ENCODE results near the gene TMEM87A. TPM values are rescaled to one million over a fixed set of nuclear protein-coding genes. Genes with fewer than 3 reads are reported as not detected.

Gene TMEM87A
- total and polyA plus RNA-seq, 2 of the 8 experiments (the other 6 are each of a cell fraction or from before 2014, with no cell fraction given): 15.2 to 33.1 TPM

DNA sequence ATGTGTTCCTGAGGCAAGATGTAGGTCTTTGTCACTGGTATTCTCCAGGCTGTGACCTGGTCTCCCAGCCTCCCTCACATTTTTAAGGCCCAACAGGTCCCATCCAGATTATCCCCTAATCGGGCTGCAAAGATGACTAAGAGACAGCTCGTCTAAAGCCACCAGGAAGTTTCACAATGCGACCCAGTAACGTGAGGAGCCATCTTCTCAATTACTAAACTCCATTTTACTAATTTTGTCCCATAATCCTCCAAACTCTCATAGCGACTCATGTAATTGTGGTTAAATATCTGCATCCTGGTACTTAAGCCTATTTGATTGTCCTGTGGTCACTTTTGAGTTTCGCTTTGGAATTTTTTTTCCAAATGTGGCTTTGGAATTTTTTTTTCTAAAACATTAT is 108.1 kb downstream of the TMEM87A start:
- H3K27me3 ChIP-seq (replicated peaks in 1 of 4; ENCODE audit: control insufficient read depth in 3 of 4, extremely low read depth in 1 of 4, insufficient read depth in 3 of 4, low read length in 3 of 4): no peaks in the 10 kb centered on the region
- H2BK15ac ChIP-seq (ENCODE audit: low read length): no peak overlapping the region
- no peak overlapping the region for H2AFZ ChIP-seq (ENCODE audit: low read length)
- no peak overlapping the region for H3K9ac ChIP-seq (replicated peaks in 1 of 4; ENCODE audit: extremely low read depth in 1 of 4, low read depth in 3 of 4, low read length in 3 of 4)
- TF ChIP-seq EZH2 (IDR thresholded peaks at IDR 0.05; ENCODE audit: low read depth, low read length, severe bottlenecking) (no peak), POLR2AphosphoS5 (IDR thresholded peaks at IDR 0.05; ENCODE audit: low read depth, low read length) (no peak), RFX5 (IDR thresholded peaks at IDR 0.05; ENCODE audit: borderline replicate concordance, low read depth, low read length) (no peak), TAF1 (IDR thresholded peaks at IDR 0.05; ENCODE audit: low read depth, low read length) (no peak), BACH1 (IDR thresholded peaks at IDR 0.05; ENCODE audit: low read length) (no peak), SAP30 (IDR thresholded peaks at IDR 0.05; ENCODE audit: insufficient read depth, insufficient replicate concordance, low read length) (no peak), TEAD4 (IDR thresholded peaks at IDR 0.05; ENCODE audit: low read depth, low read length) (no peak), MAFK (IDR thresholded peaks at IDR 0.05; ENCODE audit: low read depth, low read length) (no peak), KDM5A (IDR thresholded peaks at IDR 0.05; ENCODE audit: low read length) (no peak), SIX5 (IDR thresholded peaks at IDR 0.05; ENCODE audit: low read depth, low read length) (no peak), PHF8 (conservative IDR thresholded peaks at IDR 0.05; ENCODE audit: low read depth, low read length) (no peak)
- TF ChIP-seq, protein P1, sequence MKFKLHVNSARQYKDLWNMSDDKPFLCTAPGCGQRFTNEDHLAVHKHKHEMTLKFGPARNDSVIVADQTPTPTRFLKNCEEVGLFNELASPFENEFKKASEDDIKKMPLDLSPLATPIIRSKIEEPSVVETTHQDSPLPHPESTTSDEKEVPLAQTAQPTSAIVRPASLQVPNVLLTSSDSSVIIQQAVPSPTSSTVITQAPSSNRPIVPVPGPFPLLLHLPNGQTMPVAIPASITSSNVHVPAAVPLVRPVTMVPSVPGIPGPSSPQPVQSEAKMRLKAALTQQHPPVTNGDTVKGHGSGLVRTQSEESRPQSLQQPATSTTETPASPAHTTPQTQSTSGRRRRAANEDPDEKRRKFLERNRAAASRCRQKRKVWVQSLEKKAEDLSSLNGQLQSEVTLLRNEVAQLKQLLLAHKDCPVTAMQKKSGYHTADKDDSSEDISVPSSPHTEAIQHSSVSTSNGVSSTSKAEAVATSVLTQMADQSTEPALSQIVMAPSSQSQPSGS (IDR thresholded peaks at IDR 0.05; ENCODE audit: low read length): no peak
- no peak overlapping the region for H3K4ac ChIP-seq (replicated peaks; ENCODE audit: insufficient read length, low read depth, low read length)
- no peaks in the 10 kb centered on the region for H3K23me2 ChIP-seq (ENCODE audit: low read depth, low read length)
- H3K14ac ChIP-seq (ENCODE audit: insufficient read length): no peak overlapping the region
- no peaks in the 10 kb centered on the region for H3K79me2 ChIP-seq (ENCODE audit: control insufficient read depth in 1 of 2, insufficient read depth in 2 of 2, low read length in 2 of 2)
- ChIA-PET CTCF (ENCODE audit: partially characterized antibody) (interaction anchor here (1.2 to 1.8 kb wide), 3 partner anchors 10 to 30 kb away, joined by 3 to 5 read pairs (median 4); no protein-coding TSS in a partner anchor), POLR2A (ENCODE audit: partially characterized antibody) (no interaction called here)
- no peak overlapping the region for H2AK5ac ChIP-seq (ENCODE audit: low read depth, low read length)
- DNase-seq (ENCODE audit: low read depth in 1 of 2, low spot score in 2 of 2): no peak
- H2BK20ac ChIP-seq (ENCODE audit: low read length): no peak overlapping the region
- no peak overlapping the region for H2BK120ac ChIP-seq (replicated peaks; ENCODE audit: low read depth, low read length)
- peaks cover 0 to 3% of the 10 kb centered on the region in 2 experiments for H4K20me1 ChIP-seq (replicated peaks in 1 of 2; ENCODE audit: control insufficient read depth in 1 of 2, insufficient read depth in 2 of 2, low read length in 2 of 2)
- H4K8ac ChIP-seq (ENCODE audit: extremely low read depth, insufficient read depth, low read length): no peak overlapping the region
- no peaks in the 10 kb centered on the region for H3K9me3 ChIP-seq (ENCODE audit: insufficient read depth in 2 of 2, low read depth in 1 of 2, low read length in 1 of 2)
- no peak overlapping the region for H2BK5ac ChIP-seq (ENCODE audit: low read depth, low read length)
- WGBS, 2 experiments (ENCODE audit: extremely low coverage in 1 of 2, insufficient coverage in 1 of 2, insufficient read length in 1 of 2, insufficient replicate concordance in 2 of 2, low coverage in 1 of 2, low lambda C conversion rate in 2 of 2, missing lambda C conversion rate in 1 of 2): 90% methylated on average over 6 of the region's 6 CpGs; no CpG with 5 or more reads in 1 of the 2 experiments
- no peaks in the 10 kb centered on the region for H3K79me1 ChIP-seq (ENCODE audit: low read depth, low read length)
- no peaks in the 10 kb centered on the region for H3K4me1 ChIP-seq (replicated peaks in 1 of 4; ENCODE audit: control insufficient read depth in 3 of 4, insufficient read depth in 4 of 4, low read length in 3 of 4)
- no peak overlapping the region for H4K5ac ChIP-seq (ENCODE audit: insufficient read length, low read depth, low read length)
- no peak overlapping the region for H3K4me2 ChIP-seq (ENCODE audit: insufficient read depth in 1 of 2, low read depth in 2 of 2, low read length in 2 of 2)
- no peak overlapping the region for H4K91ac ChIP-seq (replicated peaks; ENCODE audit: insufficient read length, low read length)
- no peak overlapping the region for H3K56ac ChIP-seq (replicated peaks; ENCODE audit: insufficient read length, low read depth, low read length)
- H3K23ac ChIP-seq (ENCODE audit: insufficient read length): no peak overlapping the region
- no peak for FAIRE-seq
- no peak overlapping the region for H3K4me3 ChIP-seq (ENCODE audit: extremely low read depth in 1 of 4, insufficient read depth in 2 of 4, low read depth in 3 of 4, low read length in 4 of 4)
- no peak overlapping the region for H3K27ac ChIP-seq (ENCODE audit: low read depth, low read length)
- H2BK12ac ChIP-seq (ENCODE audit: low read depth, low read length): no peak overlapping the region
- no peak overlapping the region for H3K18ac ChIP-seq (ENCODE audit: extremely low read depth, low read length)
- H3K36me3 ChIP-seq (ENCODE audit: control insufficient read depth in 2 of 4, insufficient read depth in 4 of 4, low read length in 3 of 4): peaks cover 22 to 90% (median 50%) of the 10 kb centered on the region in 4 experiments
